CD1c-positive myeloid dendritic cell (primary cell): ENCODE data around the gene SFMBT1.

Source experiments
- DNase-seq: peaks from one replicate; pipeline ENCODE4 v3.0.0-alpha.2; 2016; ENCODE audit errors: extremely low spot score

SFMBT1 gene, protein sequence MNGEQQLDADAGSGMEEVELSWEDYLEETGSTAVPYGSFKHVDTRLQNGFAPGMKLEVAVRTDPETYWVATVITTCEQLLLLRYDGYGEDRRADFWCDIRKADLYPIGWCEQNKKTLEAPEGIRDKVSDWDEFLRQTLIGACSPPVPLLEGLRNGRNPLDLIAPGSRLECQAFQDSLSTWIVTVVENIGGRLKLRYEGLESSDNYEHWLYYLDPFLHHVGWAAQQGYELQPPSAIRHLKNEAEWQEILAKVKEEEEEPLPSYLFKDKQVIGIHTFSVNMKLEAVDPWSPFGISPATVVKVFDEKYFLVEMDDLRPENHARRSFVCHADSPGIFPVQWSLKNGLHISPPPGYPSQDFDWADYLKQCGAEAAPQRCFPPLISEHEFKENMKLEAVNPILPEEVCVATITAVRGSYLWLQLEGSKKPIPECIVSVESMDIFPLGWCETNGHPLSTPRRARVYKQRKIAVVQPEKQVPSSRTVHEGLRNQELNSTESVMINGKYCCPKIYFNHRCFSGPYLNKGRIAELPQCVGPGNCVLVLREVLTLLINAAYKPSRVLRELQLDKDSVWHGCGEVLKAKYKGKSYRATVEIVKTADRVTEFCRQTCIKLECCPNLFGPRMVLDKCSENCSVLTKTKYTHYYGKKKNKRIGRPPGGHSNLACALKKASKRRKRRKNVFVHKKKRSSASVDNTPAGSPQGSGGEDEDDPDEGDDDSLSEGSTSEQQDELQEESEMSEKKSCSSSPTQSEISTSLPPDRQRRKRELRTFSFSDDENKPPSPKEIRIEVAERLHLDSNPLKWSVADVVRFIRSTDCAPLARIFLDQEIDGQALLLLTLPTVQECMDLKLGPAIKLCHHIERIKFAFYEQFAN

DNA sequence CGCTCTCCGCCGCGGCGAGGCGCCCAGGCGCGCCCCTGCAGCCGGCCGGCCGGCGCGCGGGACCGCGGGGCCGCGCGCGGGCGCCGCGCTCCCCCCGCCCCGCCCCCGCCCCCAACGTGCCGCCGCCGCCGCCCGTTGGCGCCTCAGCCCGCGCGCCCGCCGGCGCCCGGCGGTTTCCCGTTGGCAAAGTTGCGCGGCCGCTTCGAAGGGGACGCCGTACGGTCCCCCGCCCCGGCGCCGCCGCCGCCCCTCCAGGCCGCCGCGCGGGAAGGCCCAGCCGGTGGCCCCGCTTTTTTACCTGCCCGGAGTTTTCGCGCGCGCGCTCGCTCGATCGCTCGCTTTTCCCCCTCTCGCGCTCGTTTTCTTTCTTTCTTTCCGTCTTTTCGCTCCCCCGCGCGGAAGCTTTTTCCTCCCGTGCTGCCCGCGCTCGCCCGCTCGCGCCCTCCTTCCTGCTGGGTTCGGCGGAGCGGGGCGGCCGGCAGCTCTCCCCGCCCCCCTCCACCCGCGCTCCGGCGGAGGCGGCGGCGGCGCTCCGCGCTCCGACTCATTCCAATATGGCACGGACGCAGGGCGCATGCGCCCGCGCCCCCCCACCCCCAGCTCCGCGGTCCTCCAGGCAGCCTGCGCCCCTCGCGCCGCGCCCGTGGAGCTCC lies at the start of gene SFMBT1:
Gene SFMBT1 (minus strand): TSS at position 556 of the 653 bp plus-strand sequence. CDS start 76,945 bp downstream, outside the sequence.
- DNase-seq = peak; percentile 85

DNA sequence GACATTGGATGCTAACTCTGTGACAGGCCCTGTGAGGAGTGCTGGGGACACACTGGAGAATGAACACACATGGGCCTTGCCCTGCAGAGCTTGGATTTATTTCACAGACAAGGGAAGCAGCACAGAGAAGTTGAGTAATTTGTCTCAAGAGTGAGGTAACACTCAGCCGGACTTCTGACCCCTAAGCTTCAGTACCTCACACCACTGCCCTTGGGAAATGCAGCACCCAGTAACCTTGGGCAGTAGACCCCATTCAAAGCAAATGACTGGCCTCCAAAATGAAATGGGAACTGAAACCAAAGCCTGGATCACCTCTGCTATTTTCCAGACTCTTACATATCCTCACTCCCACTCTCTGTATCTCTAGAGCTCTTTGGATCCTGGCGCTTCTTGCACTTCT lies 47.1 kb upstream of the SFMBT1 start:
- peak; percentile 74 for DNase-seq

DNA sequence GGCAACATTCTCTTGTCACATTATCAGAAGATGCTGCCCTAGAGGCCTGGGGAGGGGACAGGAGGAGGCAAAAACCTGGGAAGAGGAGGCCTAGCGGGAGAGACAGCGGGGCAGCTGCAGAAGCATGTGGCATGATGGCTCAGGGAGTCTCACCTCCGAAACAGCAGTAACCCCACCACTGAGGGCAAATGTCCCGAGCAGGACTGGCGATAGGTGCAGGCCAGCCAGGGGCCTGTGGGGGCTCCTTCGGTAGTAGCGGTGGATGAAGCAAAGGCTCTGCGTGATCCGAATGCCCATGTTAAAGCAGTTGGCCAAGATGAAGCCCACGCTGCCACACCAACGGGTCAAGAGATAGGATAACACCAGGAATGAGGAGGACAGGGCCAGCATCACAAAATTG lies 46.3 kb upstream of the SFMBT1 start:
- no peak for DNase-seq

DNA sequence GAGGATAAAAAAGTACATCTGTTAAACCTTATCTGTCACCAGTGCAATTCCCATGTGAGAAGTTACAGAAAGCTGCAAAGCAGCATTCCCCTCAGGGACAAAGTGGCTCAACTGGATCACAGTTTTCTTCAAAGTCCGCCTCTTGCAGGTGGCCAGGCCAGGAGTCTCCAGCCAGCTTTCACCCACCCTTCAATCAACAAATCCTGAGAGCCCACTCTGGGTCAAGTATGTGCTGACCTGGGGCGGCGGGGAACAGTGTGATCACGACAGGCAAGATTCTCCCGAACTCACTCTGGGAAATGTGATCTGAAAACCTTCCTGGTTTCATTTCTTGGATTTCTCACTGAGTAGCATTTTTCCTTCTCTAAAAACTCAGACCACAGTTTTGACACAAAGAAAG lies 45.1 kb upstream of the SFMBT1 start:
- peak; percentile 23 for DNase-seq

DNA sequence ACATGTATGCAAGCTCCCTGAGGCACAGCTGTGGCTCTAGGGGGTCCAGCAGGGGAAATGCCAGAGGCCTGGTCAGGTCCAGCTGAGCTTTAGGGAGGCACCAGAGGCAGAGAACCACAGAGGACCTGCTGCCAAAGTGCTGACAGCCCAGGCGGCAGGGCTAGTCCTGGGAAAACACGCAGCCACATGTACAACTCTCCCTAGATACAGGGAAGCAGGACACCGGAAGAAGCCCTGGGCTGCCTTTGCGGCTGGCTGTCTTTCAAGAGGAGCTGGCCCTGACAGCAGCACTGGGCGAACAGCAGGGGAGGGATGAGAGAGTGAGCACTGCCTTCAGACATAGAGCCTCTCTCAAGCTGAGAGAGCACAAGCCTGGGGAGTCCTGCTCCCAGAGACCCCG lies 43.6 kb upstream of the SFMBT1 start:
- no peak for DNase-seq

DNA sequence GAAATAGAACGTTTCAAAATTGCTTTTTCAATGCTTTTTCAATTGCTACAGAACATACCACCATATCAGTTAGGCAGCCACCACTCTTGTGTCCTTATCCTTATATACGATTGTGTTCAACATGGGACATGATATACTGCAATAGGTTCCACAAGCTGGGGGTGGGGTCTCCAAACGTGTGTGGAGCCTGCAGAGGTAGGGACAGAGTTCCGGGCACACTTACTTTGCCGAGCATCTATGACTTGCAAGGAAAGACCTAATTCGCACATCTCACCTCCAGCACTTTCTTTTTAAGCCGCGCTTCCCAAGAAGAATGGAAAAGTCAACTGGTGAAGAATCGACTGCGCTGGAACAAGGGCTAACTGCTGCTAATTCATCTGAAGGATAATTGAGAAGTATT lies 39.6 kb upstream of the SFMBT1 start:
- DNase-seq = no peak

DNA sequence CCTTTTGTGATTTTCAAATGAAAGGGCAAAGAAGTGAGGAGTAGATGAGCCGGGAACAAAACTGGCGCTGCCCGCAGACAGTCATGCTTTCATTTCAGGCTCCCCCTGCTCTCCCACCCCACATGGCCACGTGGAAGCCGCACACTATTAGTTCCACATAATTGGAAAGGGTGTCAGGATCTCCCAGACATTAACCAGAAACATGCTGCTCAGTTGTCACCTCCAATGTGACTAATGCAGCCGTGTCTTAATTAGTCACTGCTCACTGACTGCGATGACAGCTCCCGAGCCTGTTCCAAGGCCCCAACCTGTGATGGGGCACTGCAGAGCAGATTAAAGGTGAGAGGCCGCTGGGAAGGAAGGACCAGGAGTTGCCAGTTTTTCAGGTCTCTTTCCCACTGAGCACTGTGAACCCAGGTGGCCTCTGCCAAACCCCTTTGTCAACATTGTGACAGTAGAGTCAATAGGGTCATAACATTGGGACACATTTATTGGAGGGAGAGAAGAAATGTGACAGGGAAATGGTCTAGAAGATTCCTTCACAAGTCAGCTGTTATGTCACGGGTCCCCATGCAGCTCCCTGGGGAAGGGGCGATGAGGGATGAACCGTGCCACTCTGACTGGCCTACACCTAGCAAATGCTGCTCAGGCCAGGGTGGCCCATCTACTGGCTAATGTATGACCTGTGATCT lies 38.6 kb upstream of the SFMBT1 start:
- DNase-seq = no peak

DNA sequence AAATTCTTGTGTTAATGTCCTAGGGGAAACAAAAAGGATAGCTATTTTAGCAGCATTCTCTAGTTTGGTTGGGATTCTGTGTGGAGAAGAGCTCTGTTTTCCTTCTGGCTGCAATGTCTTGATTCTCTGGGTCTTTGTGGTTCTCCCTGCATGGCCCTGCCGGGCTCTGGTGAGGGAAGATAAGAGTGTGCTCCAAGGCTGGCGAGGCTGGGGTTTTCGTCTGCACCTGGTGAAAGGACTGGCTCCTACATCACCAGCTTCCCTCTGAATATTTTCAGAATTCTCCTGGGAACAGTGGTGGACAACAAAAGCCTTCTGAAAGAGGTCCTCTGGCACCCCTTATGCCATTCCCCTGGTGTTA lies 38.1 kb upstream of the SFMBT1 start:
- DNase-seq = no peak

DNA sequence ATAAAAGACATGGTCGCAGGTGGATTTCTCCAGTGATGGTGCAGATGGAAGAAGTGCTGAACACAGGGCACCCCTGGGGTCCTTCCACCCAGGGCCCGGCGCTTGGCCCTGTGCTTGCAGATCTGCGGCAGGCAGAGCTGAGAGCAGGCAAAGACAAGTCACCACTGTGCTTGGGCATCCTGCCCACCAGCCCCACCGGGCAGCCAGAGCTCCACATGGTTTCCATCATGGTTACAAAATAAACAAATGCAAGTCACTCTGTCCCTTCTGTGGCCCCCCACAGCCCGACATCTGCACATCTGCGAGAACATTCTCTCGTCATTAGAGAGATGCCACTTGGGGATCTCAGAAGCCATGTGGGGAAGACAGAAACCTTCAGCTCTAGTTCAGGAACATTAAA lies 37.6 kb upstream of the SFMBT1 start:
- DNase-seq = no peak

DNA sequence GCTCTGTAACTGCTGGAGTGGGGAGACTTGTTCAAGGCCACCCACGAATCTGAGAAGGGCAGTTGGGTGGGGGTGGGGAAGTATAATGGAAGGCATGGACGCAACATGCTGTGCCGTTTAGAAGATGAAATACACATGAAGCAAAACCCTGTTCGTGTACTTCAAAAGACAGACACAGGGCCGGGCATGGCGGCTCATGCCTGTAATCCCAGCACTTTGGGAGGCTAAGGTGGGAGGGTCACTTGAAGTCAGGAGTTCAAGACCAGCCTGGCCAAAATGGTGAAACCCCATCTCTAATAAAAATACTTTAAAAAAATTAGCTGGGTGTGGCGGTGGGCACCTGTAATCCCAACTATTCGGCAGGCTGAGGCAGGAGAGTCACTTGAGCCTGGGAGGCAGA lies 36.9 kb upstream of the SFMBT1 start:
- DNase-seq = no peak

DNA sequence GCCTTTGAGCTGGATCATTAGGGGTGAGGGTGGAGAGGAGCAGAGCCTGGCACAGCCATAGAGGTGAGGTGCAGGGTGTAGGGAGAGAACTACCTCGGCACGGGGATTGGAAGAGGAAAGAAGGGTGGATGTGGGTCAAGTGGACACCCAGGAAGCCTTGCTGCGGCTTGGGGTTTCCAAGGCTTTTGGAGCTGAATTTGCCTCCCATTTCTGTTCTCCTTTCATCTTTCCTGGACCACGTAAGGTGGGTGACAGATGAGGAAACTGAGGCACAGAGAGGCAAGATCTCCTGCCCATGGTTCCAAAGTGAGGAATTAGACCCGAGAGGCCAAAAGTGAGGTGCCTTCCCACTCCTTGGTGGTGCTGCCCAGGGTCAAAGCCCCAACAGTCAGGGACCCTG lies 35.4 kb upstream of the SFMBT1 start:
- DNase-seq = no peak

DNA sequence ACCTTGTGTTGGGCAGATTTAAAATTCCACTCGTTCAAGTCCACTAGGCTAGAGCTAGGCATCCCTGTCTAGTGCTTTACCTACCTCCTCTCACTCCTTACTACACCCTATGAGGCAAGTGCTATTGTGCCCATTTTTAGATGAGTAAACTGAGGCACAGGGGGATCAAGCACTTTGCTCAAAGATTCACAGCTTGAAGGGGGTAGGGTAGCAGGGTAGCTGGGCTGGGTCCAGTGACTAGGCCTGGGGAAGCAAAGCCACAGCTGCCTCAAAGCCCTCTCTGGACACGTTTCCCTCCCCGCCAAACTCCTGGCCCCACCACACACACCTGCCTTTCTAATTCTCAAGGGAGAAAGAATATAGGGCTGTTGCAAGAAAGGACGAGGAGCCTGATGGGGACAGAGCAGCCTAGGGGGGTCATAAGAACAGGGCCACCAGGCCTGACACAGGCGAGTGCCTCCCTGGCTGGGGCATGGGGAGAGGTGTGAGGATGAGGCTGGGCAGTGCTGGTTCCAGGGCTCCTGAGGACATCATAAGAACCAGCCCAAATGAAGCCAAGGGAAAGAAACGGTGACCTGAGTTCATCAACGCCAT lies 34.8 kb upstream of the SFMBT1 start:
- no peak for DNase-seq

DNA sequence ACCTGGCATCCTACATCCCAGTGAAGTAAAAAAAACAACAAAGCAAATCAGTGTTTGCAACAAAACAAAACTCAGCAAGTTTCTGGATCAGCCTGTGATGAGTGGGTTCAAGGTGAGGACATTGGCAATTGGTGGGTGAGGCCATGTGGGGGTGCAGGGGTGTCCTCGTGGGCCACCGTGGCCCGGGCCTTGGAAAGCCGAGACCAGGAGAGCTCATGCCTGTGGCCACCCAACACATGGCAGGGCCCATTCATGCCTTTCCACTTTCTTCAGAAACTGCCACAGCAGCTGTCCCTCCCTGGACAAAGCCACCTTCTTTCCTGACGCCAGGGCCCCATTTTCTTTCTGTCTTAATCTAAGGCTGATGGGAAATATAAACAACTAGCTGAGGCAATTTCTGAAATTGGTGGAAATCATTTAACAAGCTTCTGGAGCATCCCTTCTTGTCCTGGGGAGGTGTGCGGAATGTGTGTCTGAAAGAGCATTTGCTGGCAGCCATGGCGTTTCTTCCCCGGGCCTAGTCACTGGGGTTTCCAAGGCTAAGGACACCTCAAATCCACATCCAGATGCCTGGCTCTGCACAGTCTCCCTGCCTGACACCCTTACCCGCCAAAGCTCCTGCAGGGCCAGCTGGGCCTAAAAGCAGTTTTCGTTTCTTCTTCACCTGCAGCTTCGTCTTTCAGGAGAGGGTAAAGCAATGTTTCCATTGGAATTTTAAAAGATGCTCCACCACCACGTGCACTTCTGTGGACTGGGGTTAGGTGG lies 34.1 kb upstream of the SFMBT1 start:
- DNase-seq = no peak

DNA sequence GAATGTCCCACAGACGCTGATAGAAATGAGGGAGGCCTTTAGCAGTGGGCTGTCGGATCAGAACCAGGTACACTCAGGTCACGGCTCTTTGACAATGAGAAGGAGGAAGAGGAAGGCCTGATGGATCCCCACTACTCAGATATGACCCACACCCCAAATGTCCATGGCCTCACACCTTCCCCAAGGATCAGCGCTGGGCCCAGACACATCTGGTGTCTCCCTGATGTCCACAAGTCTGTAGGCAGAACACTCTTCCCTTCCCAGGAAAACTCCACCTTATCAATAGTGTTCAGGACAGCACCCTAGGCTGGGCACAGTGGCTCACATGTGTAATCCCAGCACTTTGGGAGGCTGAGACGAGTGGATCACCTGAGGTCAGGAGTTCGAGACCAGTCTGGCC lies 33.3 kb upstream of the SFMBT1 start:
- DNase-seq = no peak

DNA sequence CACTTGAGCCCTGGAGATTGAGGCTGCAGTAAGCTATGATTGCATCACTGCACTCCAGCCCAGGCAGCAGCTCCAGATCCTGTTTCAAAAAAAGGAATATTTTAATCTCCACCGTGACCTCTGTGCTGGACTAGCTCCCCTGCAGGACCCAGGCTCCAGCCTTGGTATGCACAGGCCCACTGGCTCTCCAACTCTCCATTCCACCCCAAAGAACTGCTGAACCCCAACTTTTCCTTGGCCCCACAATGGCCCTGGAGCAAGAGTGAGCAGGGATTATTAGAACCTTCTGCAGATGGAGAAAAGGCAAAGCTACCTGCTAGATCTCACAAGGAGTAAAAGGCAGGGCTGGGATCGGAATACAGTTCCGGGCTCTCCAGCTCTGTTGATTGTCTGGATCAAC lies 32.8 kb upstream of the SFMBT1 start:
- no peak for DNase-seq

DNA sequence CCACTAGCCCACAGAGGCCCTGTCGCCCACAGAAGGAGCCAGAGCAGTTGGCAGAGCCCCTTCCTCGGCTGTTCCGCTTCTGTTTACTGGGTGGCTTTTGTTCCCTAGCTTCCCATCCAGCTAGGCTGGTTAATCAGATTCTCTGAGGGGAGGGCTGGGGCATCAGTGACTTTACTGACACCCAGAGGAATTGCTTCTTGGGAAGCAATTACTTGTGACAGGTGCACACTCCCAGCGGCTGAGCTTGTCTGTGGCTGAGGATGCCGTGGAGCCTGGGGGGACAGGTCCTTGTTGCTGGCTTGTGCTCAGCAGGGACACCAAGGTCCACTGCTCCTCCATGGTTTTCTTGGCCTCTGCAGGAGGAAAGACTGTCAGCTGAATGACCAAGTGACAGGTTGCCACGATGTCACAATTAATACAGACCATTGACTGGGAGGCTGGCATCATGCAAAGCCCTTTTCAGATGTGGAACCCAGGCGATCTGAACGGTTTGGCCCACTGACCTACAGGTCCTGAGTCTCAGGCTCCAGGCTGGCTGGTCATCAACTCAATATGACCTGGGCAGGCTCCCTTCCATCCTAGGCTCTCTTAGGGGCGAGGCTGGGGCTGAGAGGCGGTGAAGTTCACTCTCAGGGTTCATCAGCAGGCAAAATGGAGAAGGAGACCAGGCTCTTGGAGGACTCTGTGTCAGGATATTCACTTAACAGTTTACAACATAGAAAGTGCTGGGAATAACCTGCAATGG lies 31.8 kb upstream of the SFMBT1 start:
- DNase-seq = no peak

DNA sequence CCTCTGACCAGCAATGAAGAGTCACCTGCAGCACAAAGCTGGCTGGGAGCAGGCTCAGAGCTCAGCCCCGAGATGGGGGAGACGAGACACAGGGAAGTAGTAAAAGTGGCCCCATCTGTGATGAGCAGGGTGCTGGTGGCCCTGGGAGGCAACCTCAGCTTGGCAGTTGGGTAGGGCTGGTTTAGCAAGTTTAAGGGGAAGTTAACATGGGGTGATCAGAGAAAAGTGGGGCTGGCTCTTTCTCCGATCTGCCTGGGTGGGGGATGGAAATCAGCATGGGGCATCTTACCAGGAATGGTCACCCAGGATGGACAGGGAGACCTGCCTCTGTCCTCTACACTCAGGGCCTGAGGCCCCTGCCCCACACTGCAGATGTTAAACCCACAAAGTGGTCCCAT lies 29.9 kb upstream of the SFMBT1 start:
- DNase-seq = no peak

DNA sequence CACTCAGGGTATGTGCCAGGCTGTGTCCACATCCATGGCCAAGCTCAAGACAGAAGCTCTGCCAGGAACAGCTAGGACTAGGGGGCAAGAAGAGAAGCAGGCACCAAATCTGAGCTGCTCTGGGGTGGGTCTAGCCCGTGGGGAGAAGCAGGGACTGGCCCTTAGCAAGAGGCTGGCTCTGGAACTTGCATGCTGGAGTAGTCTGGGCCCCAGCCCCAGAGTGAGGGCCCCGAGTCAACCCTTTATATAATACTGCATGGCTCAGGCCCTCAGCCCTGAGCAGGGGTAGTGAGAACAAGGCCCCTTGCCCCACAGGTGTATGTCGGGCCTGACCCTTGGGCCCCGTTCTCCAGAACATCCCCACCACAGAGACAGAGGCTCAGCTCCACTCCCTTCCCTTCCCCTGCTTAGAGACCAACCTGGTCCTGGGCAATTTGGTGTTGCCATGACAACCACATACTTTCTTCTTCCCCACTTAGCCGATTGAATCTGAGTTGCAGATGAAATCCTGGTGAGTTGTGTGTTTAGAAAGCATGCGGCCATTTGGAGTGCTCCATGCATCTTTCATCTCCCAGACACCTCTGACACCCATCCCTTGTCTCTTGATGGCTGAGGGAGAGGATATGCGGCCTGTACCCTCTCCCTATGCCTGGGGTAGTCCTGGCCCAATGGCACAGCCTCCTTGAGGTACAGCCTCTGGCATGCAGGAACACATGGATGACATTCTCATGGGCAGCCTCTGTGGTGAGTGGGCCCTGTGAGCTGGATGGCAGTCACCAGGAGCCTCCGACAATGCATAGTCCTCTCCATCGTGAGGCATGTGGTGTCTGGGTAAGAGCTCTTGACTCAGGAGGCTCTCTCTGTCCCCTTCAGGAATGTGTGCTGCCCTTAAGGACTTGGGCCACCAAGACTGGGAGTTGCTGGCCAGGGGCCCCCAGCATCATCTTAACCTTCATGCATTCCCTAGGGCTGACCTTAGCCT lies 29.2 kb upstream of the SFMBT1 start:
- no peak for DNase-seq

DNA sequence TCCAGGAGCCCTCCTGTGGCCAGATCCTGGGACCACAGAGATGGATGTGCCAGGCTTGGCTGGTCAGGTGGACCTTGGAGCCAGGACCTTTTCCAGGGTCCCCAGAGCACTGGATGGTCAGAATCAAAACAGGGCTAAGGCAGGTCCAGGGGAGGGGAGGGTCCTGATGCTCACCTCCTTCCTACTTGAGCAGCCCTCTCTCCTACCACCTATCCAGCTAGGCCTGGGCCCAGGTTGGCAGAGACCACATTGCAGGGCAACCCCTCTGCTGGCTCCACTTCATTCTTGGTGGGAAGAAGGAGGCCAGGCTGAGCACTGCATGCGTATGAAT lies 28.5 kb upstream of the SFMBT1 start:
- DNase-seq = no peak
